Pancreas (tissue), 10 donors: ENCODE measurements around the gene TTLL13. TPM values are rescaled to one million over a fixed set of nuclear protein-coding genes. Genes with fewer than 3 reads are reported as not detected.

Experiments
- ATAC-seq, 4 donors: fragments of 200-7000 bp; cut with Tn5 transposase; one replicate each; pipeline versions ENCODE4 v1.8.0 to v1.9.1; 2020; ENCODE audit warnings: mild to moderate bottlenecking in 4 of 4, moderate library complexity in 4 of 4
- DNase-seq, 6 donors: peaks; one replicate each; pipeline ENCODE4 v3.0.0-alpha.2; 2020
- FAIRE-seq: peaks from 2 replicates; lab custom pipeline; 2012; peaks lifted over from hg19 to GRCh38; lab: Jason Lieb, UNC
- H3K27ac ChIP-seq, 4 donors: fragments of 200-600 bp; sonication (generic); 1 replicate in 3 of 4; 2 replicates in 1 of 4; pipeline versions ENCODE4 v1.5.0 to v1.8.0; 2020
- H3K27me3 ChIP-seq, 4 donors: fragments of 200-600 bp; one replicate each; pipeline ENCODE4 v1.8.0; 2021
- H3K36me3 ChIP-seq, 3 donors: fragments of 200-600 bp; sonication (generic) in 1 of 3; one replicate each; pipeline versions ENCODE4 v1.5.0 to v1.8.0; 2020 to 2021
- H3K4me1 ChIP-seq, 3 donors: fragments of 200-600 bp; one replicate each; pipeline ENCODE4 v1.8.0; 2021
- H3K4me3 ChIP-seq, 4 donors: fragments of 200-600 bp; sonication (generic) in 2 of 4; one replicate each; pipeline versions ENCODE4 v1.5.0 to v1.8.0; 2020 to 2021
- H3K9me3 ChIP-seq, 4 donors: fragments of 200-600 bp; one replicate each; pipeline ENCODE4 v1.8.0; 2021
- CTCF ChIP-seq, 4 donors: fragments of 200-600 bp; sonication (generic) in 3 of 4; IDR thresholded peaks; one replicate each; pipeline versions ENCODE4 v1.5.0 to v1.8.0; 2021; ENCODE audit warnings: antibody characterized with exemption in 4 of 4
- WGBS, 2 donors: extraction: QIAGEN DNeasy Blood & Tissue Kit; methylation state at CpG; one replicate each; pipeline ENCODE4 v1.1.7; 2013; 5-methylcytosine and 5-hydroxymethylcytosine counted together
- intact Hi-C, 3 donors: fragments of 100-400 bp; cut with DNase I; formaldehyde crosslinking; loops; one replicate each; pipeline versions ENCODE4 v1.11.1 to v1.14.2; 2022
- polyA plus RNA-seq, 2 donors: library from polyadenylated mRNA; stranded (reverse); fragments of 200-250 nt; gene quantifications; one replicate each; pipeline ENCODE4 v1.2.3, GENCODE V29; 2013
- total RNA-seq, 6 donors: library from RNA; stranded (reverse); fragmentation: NEBNext Ultra II Directional in 4 of 6; extraction: Animal tissue kit (Norgen Biotek cat#: 25700) in 4 of 6; gene quantifications; one replicate each; pipeline versions ENCODE4 v1.2.1 to v1.2.4, GENCODE V29; 2021 to 2023
- donor health status: healthy with polysubstance abuse.
- donor health status: DM: no; HTN: no; CAD: no; lungs with moderate emphysema.
- donor health status: DM: no; HTN: no; CAD: no.
- donor health status: control.
- donor health status: control.
- donor health status: Bipolar disorder and iron deficiency.
- donor health status: DM: yes; HTN: yes; CAD: no.
- donor health status: DM: no; HTN: no; CAD: no.
- donor health status: DM: no; HTN: no; CAD: no.
- donor health status: DM: yes; HTN: yes; CAD: no.

The TTLL13 gene
- total RNA-seq (under 1 TPM in 4 of 6 donors, not detected in 2; 0.19 to 0.46 (median 0.35) TPM), polyA plus RNA-seq (1 to 10 TPM; 1.3 to 2.4 TPM)

- DNase-seq = peak; percentile 95 to 100 (median 97)
- Histone ChIP-seq H3K4me1 (no peaks in the 10 kb centered on the region), H3K4me3 (peak within 1 kb of the TSS; percentile 29 to 56 (median 42)), H3K27ac (peak within 1 kb of the TSS in 1 of 4 donors; percentile 31), H3K27me3 (no peaks in the 10 kb centered on the region), H3K36me3 (no peaks in the 10 kb centered on the region), H3K9me3 (no peaks in the 10 kb centered on the region)
- ATAC-seq = peak; percentile 98 to 100 (median 100)
- no peak for FAIRE-seq
- intact Hi-C loops = no loop called here
- no peak for TF ChIP-seq CTCF (IDR thresholded peaks at IDR 0.05)
- 1% methylated on average over 44 of the region's 44 CpGs for WGBS, 2 donors
These were observed at the start of gene TTLL13 for GRCh38 chr15:90249203-90249863. Gene TTLL13 (plus strand): TSS chr15:90249556. CDS start chr15:90250631, 1,075 bp downstream.

GRCh38 chr15:90200534-90201129 lies 48.7 kb upstream of the TTLL13 start:
- 21 to 24% methylated on average over 24 of the region's 24 CpGs for WGBS, 2 donors
- Histone ChIP-seq H3K27me3 (no peaks in the 10 kb centered on the region), H3K9me3 (no peaks in the 10 kb centered on the region), H3K4me3 (peak overlapping the region; percentile 72 to 97 (median 86)), H3K27ac (peak overlapping the region; percentile 37 to 80 (median 78)), H3K36me3 (no peaks in the 10 kb centered on the region), H3K4me1 (peaks cover 6 to 11% (median 10%) of the 10 kb centered on the region in 3 donors)
- peak; percentile 1 to 12 (median 6) for ATAC-seq
- peak in 1 of 6 donors; percentile 35 for DNase-seq
- FAIRE-seq = no peak
- TF ChIP-seq CTCF (IDR thresholded peaks at IDR 0.05) = no peak
- intact Hi-C loops = no loop called here

- H3K4me1 ChIP-seq = peaks cover 6 to 11% (median 10%) of the 10 kb centered on the region in 3 donors
- ATAC-seq = peak; percentile 89 to 93 (median 92)
- no peaks in the 10 kb centered on the region for H3K9me3 ChIP-seq
- DNase-seq = peak; percentile 71 to 89 (median 80)
- H3K4me3 ChIP-seq = peak within 1 kb of the TSS; percentile 72 to 97 (median 86)
- WGBS, 2 donors = 0% methylated on average over 63 to 88 of the region's 88 CpGs
- H3K27ac ChIP-seq = peak within 1 kb of the TSS; percentile 37 to 80 (median 78)
- intact Hi-C loops = no loop called here
- H3K27me3 ChIP-seq = no peaks in the 10 kb centered on the region
- no peak for FAIRE-seq
- no peaks in the 10 kb centered on the region for H3K36me3 ChIP-seq
- TF ChIP-seq CTCF (IDR thresholded peaks at IDR 0.05) = no peak
These were observed 48.0 kb upstream of the TTLL13 start, which contains the start of gene SEMA4B for GRCh38 chr15:90201130-90201943. Gene SEMA4B (plus strand): TSS chr15:90201330. CDS start chr15:90201579, 249 bp downstream.

- TF ChIP-seq CTCF (IDR thresholded peaks at IDR 0.05) = no peak
- no peak for FAIRE-seq
- WGBS, 2 donors = 14 to 16% methylated on average over 21 to 25 of the region's 25 CpGs
- Histone ChIP-seq H3K27ac (peak overlapping the region in 3 of 4 donors; percentile 37 to 80 (median 80)), H3K27me3 (no peaks in the 10 kb centered on the region), H3K9me3 (no peaks in the 10 kb centered on the region), H3K4me1 (peaks cover 6 to 11% (median 10%) of the 10 kb centered on the region in 3 donors), H3K4me3 (peak overlapping the region; percentile 72 to 97 (median 86)), H3K36me3 (no peaks in the 10 kb centered on the region)
- intact Hi-C loops = no loop called here
- DNase-seq = peak in 1 of 6 donors; percentile 74
- peak; percentile 14 to 31 (median 22) for ATAC-seq
These were observed 47.4 kb upstream of the TTLL13 start for GRCh38 chr15:90201944-90202375.
